ENCODE data around the gene DCUN1D5. TPM values are rescaled to one million over a fixed set of nuclear protein-coding genes. Genes with fewer than 3 reads are reported as not detected.

The DCUN1D5 gene
- total RNA-seq (2014; rRNA removed; shearing (Covaris generic)) = 114 and 136 TPM in 2 replicates

GRCh38 chr11:103091801-103092524, at the start of gene DCUN1D5:
Gene DCUN1D5, minus strand, starts transcription at chr11:103092160. Its CDS starts 288 bp downstream, at chr11:103091872.
- in situ Hi-C loops (cut with HindIII; ENCODE audit: low sequenced_read_pairs) = no loop called here
- DNase-seq (ENCODE audit: low spot score) = peak; percentile 97

DNA sequence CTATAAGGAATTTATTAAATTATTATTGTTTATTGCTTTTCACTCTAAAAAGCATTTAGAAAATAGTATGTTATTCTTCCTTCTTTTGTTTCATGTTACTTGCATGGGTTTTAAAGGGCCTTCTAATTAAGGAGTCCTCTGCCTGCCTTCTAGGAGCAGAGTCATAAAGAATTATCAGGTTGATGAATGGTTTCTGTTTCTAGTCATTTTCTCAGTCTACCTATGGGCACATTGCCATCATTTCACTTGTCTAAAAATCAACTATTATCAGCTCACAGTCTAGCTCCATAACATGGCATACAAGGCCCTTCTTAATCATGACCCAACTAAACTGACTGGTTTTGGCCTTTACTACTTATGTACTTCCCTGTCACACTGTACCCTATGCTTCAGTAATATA, 33.5 kb upstream of the DCUN1D5 start:
- DNase-seq (ENCODE audit: low spot score) = no peak
- in situ Hi-C loops (cut with HindIII; ENCODE audit: low sequenced_read_pairs) = no loop called here

- DNase-seq (ENCODE audit: low spot score) = no peak
- in situ Hi-C loops (cut with HindIII; ENCODE audit: low sequenced_read_pairs) = no loop called here
These were observed 22.9 kb upstream of the DCUN1D5 start for GRCh38 chr11:103114836-103115235.

- in situ Hi-C loops (cut with HindIII; ENCODE audit: low sequenced_read_pairs) = no loop called here
- DNase-seq (ENCODE audit: low spot score) = no peak
These were observed 20.4 kb upstream of the DCUN1D5 start for GRCh38 chr11:103112364-103112763.

DNA sequence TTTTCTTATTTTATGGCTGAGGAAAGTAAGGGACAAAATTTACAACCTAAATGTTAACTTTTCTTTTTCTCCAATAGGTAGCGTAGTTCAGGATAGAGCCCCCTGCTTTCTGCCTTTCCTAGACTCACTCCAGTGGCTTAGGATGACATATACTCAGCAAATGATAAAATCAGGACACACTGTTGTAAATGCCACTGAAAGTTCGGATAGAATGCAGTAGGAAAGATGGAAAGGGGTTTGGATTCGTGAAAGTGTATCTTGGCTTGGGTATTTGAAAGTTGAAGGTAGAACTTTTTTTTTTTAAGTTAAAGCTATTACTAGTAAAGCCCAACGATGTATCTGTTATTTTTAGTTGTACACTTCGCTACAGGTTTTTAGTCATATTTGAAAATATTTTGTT, 19.4 kb upstream of the DCUN1D5 start:
- in situ Hi-C loops (cut with HindIII; ENCODE audit: low sequenced_read_pairs) = no loop called here
- DNase-seq (ENCODE audit: low spot score) = no peak

DNA sequence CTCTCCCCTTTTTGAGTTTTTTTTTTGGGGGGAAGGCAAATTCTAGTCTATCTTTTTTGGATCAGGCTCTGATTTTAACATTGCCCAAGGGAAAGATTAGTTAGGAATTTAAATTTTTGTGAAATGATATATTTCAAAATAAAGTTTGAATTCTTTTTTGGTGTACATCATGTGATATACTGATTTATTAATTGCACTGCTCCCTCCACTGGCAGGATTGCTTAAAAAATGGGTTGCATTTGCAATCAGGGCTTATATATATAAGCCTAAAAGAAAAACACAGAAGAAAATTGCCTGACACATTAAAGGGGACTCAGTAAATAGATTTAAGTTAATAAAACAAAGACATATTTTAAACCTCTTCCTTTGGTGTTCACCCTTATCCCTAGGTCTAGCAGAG, 18.4 kb upstream of the DCUN1D5 start:
- in situ Hi-C loops (cut with HindIII; ENCODE audit: low sequenced_read_pairs) = no loop called here
- DNase-seq (ENCODE audit: low spot score) = no peak

GRCh38 chr11:103109818-103110388, 17.9 kb upstream of the DCUN1D5 start:
- in situ Hi-C loops (cut with HindIII; ENCODE audit: low sequenced_read_pairs) = no loop called here
- DNase-seq (ENCODE audit: low spot score) = no peak

- DNase-seq (ENCODE audit: low spot score) = peak; percentile 87
- in situ Hi-C loops (cut with HindIII; ENCODE audit: low sequenced_read_pairs) = no loop called here
These were observed 17.2 kb upstream of the DCUN1D5 start, which contains the start of gene DYNC2H1 for GRCh38 chr11:103108933-103109817. Gene DYNC2H1, plus strand, starts transcription at chr11:103109426. Its CDS starts 149 bp downstream, at chr11:103109575.

- no peak for DNase-seq (ENCODE audit: low spot score)
- in situ Hi-C loops (cut with HindIII; ENCODE audit: low sequenced_read_pairs) = no loop called here
These were observed 5.3 kb upstream of the DCUN1D5 start for GRCh38 chr11:103097279-103097678.

DNA sequence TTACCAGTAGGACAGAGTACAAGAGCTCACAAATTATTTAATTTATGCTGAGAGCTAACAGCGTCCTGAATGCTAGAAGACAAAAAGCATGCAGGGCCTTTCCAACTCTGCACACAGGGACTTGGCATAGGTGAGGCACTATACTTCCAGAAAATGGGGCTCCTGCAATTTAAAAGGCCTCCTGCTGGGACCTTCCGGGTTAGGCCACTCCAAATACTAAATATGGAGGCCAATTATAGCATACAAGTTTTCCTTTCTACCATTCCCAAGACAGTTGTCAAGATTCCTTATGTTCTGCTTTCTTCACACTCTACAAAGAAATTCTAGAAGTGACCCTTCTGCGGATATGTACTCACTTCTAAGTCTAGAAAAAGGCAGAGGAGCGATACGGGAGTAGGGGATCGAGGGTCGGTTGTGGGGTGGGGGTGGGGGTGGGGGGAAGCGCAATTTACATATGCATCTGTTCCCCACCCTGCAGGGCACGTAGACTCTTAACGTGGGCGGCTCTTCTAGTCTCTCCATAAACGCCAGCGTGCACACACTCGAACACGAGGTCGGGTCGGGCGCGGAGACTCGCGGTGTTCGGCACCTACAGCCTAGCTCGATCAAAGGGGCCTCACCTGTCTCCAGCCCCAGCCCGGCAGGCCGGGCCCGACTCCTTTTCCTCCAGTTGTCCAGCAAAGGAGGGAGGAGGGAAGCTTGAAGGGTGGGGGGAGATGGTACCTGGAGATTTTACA, 728 bp downstream of the DCUN1D5 start:
- peak; percentile 40 for DNase-seq (ENCODE audit: low spot score)
- in situ Hi-C loops (cut with HindIII; ENCODE audit: low sequenced_read_pairs) = no loop called here

- DNase-seq (ENCODE audit: low spot score) = no peak
- in situ Hi-C loops (cut with HindIII; ENCODE audit: low sequenced_read_pairs) = no loop called here
These were observed 5.5 kb downstream of the DCUN1D5 start for GRCh38 chr11:103086461-103086860.

GRCh38 chr11:103085758-103086365, 6.1 kb downstream of the DCUN1D5 start:
- in situ Hi-C loops (cut with HindIII; ENCODE audit: low sequenced_read_pairs) = no loop called here
- DNase-seq (ENCODE audit: low spot score) = peak; percentile 5

DNA sequence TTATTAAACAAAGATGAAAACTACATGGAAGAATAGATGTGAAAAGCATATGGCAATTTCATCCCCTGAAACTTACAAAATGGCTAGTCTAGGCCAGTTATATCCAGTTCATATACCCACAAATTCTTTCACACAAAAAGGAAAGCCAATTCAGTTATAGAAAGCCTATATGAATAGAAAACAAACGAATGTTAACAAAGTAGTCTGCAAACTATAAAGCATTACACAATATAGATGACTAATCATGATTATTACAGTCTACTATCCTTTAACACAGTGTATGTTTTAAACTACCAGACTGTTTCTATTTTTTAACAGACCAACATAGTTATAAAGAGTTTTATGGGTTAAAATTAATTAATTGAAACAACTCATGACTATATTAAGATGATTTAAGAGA, 12.1 kb downstream of the DCUN1D5 start:
- in situ Hi-C loops (cut with HindIII; ENCODE audit: low sequenced_read_pairs) = no loop called here
- no peak for DNase-seq (ENCODE audit: low spot score)

DNA sequence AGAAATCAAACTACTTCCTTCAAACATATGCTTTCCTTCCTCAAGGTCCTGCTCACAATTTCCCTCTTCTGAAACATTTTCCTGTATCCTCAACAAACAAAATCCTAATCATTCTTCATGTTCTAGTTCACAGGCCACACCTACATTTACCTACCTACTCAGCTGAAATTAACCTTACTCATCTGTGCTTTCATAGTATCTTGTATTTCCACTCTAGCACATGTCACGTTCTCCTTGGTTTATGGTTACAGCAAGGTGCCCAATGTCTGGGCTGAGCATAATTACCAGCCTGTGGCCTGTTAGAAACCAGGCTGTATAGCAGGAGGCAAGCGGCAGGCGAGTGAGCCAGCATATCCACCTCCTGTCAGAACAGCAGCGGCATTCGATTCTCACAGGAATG, 13.2 kb downstream of the DCUN1D5 start:
- no peak for DNase-seq (ENCODE audit: low spot score)
- in situ Hi-C loops (cut with HindIII; ENCODE audit: low sequenced_read_pairs) = no loop called here

DNA sequence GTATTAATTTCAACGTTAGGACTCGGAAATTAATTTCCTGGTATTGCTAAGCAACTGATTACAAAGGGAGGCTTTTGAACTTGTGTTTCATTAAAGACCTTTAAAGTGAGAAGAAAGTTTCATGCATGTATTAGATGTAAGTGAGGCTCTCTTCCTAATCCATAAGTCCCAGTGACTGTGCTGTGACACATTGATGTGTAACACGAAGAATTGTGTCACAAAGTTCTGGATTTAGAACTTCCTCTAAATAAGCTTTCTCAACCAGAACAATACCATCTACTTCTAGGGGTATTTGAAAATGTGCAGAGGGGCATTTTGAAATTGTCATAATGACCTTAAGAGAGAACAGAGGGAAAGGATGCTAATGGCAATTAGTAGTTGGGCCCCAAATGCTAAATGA, 14.4 kb downstream of the DCUN1D5 start:
- in situ Hi-C loops (cut with HindIII; ENCODE audit: low sequenced_read_pairs) = no loop called here
- no peak for DNase-seq (ENCODE audit: low spot score)

GRCh38 chr11:103076361-103076760, 15.6 kb downstream of the DCUN1D5 start:
- in situ Hi-C loops (cut with HindIII; ENCODE audit: low sequenced_read_pairs) = no loop called here
- DNase-seq (ENCODE audit: low spot score) = no peak

DNA sequence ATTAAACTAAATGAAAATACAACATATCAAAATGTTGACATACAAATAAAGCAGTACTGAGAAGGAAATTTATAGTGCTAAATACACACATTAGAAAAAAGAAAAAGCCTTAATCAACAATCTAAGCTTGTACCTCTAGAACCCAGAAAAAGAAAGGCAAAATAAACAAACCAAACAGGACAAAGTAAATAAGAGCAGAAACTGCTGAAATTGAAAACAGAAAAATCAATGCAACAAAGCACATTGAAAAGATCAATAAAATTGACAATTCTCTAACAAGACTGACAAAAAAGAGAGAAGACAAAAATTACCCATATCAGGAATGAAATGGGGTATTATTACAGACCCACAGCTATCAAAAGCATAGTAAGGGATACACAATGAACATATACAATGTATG, 21.0 kb downstream of the DCUN1D5 start:
- DNase-seq (ENCODE audit: low spot score) = no peak
- in situ Hi-C loops (cut with HindIII; ENCODE audit: low sequenced_read_pairs) = no loop called here

GRCh38 chr11:103070142-103070541, 21.8 kb downstream of the DCUN1D5 start:
- no peak for DNase-seq (ENCODE audit: low spot score)
- in situ Hi-C loops (cut with HindIII; ENCODE audit: low sequenced_read_pairs) = no loop called here

DNA sequence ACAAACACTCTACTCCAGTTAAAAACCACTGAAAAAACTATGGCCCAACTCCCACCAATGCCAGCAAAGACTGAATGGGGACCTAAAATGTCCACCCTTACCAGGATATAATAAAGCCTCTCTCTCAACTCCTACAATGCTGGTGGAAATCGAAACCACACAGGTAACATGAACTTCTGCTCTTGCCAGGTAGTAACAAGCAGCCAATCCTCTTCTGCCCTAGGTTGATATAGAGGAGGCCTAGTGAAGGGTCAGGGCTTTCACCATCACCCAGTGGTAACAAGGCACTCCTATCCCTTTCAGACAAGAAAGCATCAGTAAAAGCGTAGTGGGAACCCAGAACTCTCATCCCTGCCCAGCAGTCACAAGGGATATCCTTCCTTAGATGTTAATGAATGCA, 22.6 kb downstream of the DCUN1D5 start:
- DNase-seq (ENCODE audit: low spot score) = no peak
- in situ Hi-C loops (cut with HindIII; ENCODE audit: low sequenced_read_pairs) = no loop called here
